Measurements from ENCODE around the gene SPRED2. TPM values are rescaled to one million over a fixed set of nuclear protein-coding genes. Genes with fewer than 3 reads are reported as not detected.

The SPRED2 gene
- polyA plus RNA-seq, 1 donor from 2014 or later: 5.3 TPM

- H3K79me2 ChIP-seq (replicated peaks; ENCODE audit: insufficient read depth, low read length): no peaks in the 10 kb centered on the region
- no peak overlapping the region for H3K4me2 ChIP-seq (ENCODE audit: low read length)
- H3F3A ChIP-seq (ENCODE audit: insufficient read depth, low read length, poor library complexity, severe bottlenecking): no peaks in the 10 kb centered on the region
- no peak overlapping the region for H3K4me3 ChIP-seq (ENCODE audit: low read length)
- H3K36me3 ChIP-seq (ENCODE audit: insufficient read depth, low read length): no peaks in the 10 kb centered on the region
- H3K27me3 ChIP-seq (ENCODE audit: insufficient read depth, low read depth, low read length): no peaks in the 10 kb centered on the region
- no peak overlapping the region for H3K27ac ChIP-seq (ENCODE audit: low read length)
- H3K9ac ChIP-seq (ENCODE audit: low read length): no peak overlapping the region
- no peak for TF ChIP-seq EP300 (conservative IDR thresholded peaks at IDR 0.05; ENCODE audit: poor library complexity, severe bottlenecking)
- TF ChIP-seq CTCF (IDR thresholded peaks at IDR 0.05; ENCODE audit: poor library complexity, severe bottlenecking): no peak
- no peak for TF ChIP-seq TAF1 (IDR thresholded peaks at IDR 0.05; ENCODE audit: low read depth)
- no peak for TF ChIP-seq MXI1 (conservative IDR thresholded peaks at IDR 0.05; ENCODE audit: poor library complexity, severe bottlenecking)
- TF ChIP-seq EZH2 (IDR thresholded peaks at IDR 0.05; ENCODE audit: borderline replicate concordance, insufficient read depth, low read length, poor library complexity, severe bottlenecking): no peak
- TF ChIP-seq SMC3 (conservative IDR thresholded peaks at IDR 0.05; ENCODE audit: poor library complexity): no peak
- TF ChIP-seq POLR2AphosphoS5 (IDR thresholded peaks at IDR 0.05): no peak
- no peak for TF ChIP-seq RAD21 (conservative IDR thresholded peaks at IDR 0.05)
- no peak for TF ChIP-seq REST (IDR thresholded peaks at IDR 0.05; ENCODE audit: borderline replicate concordance)
- no peaks in the 10 kb centered on the region for H3K9me3 ChIP-seq (ENCODE audit: low read length)
- H3K9me2 ChIP-seq (ENCODE audit: insufficient read depth, low read length): no peaks in the 10 kb centered on the region
- H2AFZ ChIP-seq (ENCODE audit: low read depth, low read length): no peak overlapping the region
- H4K20me1 ChIP-seq (ENCODE audit: insufficient read depth): no peaks in the 10 kb centered on the region
Observed at GRCh38 chr2:65345631-65346030, 86.8 kb downstream of the SPRED2 start.

GRCh38 chr2:65344689-65345088 lies 87.7 kb downstream of the SPRED2 start:
- Histone ChIP-seq H3K27ac (ENCODE audit: low read length) (no peak overlapping the region), H3K4me3 (ENCODE audit: low read length) (no peak overlapping the region), H3K9ac (ENCODE audit: low read length) (no peak overlapping the region), H3K9me3 (ENCODE audit: low read length) (no peaks in the 10 kb centered on the region), H3K27me3 (ENCODE audit: insufficient read depth, low read depth, low read length) (no peaks in the 10 kb centered on the region), H3K36me3 (ENCODE audit: insufficient read depth, low read length) (no peaks in the 10 kb centered on the region), H3K79me2 (replicated peaks; ENCODE audit: insufficient read depth, low read length) (no peaks in the 10 kb centered on the region), H2AFZ (ENCODE audit: low read depth, low read length) (no peak overlapping the region), H3F3A (ENCODE audit: insufficient read depth, low read length, poor library complexity, severe bottlenecking) (no peaks in the 10 kb centered on the region), H3K9me2 (ENCODE audit: insufficient read depth, low read length) (no peaks in the 10 kb centered on the region), H3K4me2 (ENCODE audit: low read length) (no peak overlapping the region), H4K20me1 (ENCODE audit: insufficient read depth) (no peaks in the 10 kb centered on the region)
- TF ChIP-seq CTCF (IDR thresholded peaks at IDR 0.05; ENCODE audit: poor library complexity, severe bottlenecking) (no peak), RAD21 (conservative IDR thresholded peaks at IDR 0.05) (no peak), REST (IDR thresholded peaks at IDR 0.05; ENCODE audit: borderline replicate concordance) (no peak), EZH2 (IDR thresholded peaks at IDR 0.05; ENCODE audit: borderline replicate concordance, insufficient read depth, low read length, poor library complexity, severe bottlenecking) (no peak), POLR2AphosphoS5 (IDR thresholded peaks at IDR 0.05) (no peak), MXI1 (conservative IDR thresholded peaks at IDR 0.05; ENCODE audit: poor library complexity, severe bottlenecking) (no peak), EP300 (conservative IDR thresholded peaks at IDR 0.05; ENCODE audit: poor library complexity, severe bottlenecking) (no peak), TAF1 (IDR thresholded peaks at IDR 0.05; ENCODE audit: low read depth) (no peak), SMC3 (conservative IDR thresholded peaks at IDR 0.05; ENCODE audit: poor library complexity) (no peak)
